H1 (cell line): Measurements from ENCODE around the gene PTPRH.

ENCODE experiments used
- EZH2 ChIP-seq: fragments of 200-600 bp; sonication (generic); IDR thresholded peaks from 2 replicates; pipeline ENCODE4 v1.7.1; 2012; ENCODE audit warnings: low read depth, mild to moderate bottlenecking, moderate library complexity, low read length, inconsistent platforms; ENCODE audit not compliant: severe bottlenecking
- SP2 ChIP-seq: IDR thresholded peaks from 2 replicates; pipeline ENCODE4 v1.6.1; 2012; ENCODE audit warnings: mild to moderate bottlenecking, low read length, inconsistent platforms
- TF ChIP-seq, protein P1 (sequence below), 3 experiments: IDR thresholded peaks; 1 replicate in 2 of 3; 2 replicates in 1 of 3; pipeline versions ENCODE4 v1.5.1 to v1.6.1; 2011; ENCODE audit warnings: low read length in 3 of 3, mild to moderate bottlenecking in 3 of 3, inconsistent platforms in 2 of 3, low read depth in 1 of 3, moderate library complexity in 1 of 3; ENCODE audit not compliant: insufficient read depth in 1 of 3; ENCODE audit errors: control extremely low read depth in 1 of 3

DNA sequence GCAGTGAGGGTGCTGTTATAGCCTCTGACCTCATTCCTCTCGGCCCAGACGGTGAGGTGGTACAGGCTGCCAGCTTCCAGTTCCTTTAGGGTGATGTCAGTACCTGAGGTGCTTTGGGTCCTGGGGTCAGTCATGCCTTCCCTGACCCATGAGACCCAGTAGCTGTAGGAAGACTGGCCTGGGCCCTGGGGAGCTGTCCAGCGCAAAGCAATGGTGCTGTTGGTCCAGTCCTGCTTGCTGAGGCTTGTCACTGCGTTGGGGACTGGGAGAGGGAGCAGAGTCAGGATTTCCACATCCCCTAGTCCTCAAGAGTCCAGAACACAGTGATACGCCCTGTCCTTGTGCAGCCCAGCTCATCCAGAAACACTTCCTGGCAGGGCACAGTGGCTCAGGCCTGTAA, 10.7 kb downstream of the PTPRH start:
- TF ChIP-seq, protein P1, sequence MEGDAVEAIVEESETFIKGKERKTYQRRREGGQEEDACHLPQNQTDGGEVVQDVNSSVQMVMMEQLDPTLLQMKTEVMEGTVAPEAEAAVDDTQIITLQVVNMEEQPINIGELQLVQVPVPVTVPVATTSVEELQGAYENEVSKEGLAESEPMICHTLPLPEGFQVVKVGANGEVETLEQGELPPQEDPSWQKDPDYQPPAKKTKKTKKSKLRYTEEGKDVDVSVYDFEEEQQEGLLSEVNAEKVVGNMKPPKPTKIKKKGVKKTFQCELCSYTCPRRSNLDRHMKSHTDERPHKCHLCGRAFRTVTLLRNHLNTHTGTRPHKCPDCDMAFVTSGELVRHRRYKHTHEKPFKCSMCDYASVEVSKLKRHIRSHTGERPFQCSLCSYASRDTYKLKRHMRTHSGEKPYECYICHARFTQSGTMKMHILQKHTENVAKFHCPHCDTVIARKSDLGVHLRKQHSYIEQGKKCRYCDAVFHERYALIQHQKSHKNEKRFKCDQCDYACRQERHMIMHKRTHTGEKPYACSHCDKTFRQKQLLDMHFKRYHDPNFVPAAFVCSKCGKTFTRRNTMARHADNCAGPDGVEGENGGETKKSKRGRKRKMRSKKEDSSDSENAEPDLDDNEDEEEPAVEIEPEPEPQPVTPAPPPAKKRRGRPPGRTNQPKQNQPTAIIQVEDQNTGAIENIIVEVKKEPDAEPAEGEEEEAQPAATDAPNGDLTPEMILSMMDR (IDR thresholded peaks at IDR 0.05; ENCODE audit: control extremely low read depth in 1 of 3, insufficient read depth in 1 of 3, low read depth in 1 of 3, low read length in 3 of 3): no peak
- TF ChIP-seq EZH2: no peak
- TF ChIP-seq SP2: no peak
